K562 (cell line): ENCODE measurements around the gene ZNF581. TPM values are rescaled to one million over a fixed set of nuclear protein-coding genes. Genes with fewer than 3 reads are reported as not detected.
A peak's percentile ranks its signal among the peaks of the same experiment; 100 is the strongest.

Experiments
- BCOR ChIP-seq: fragments of 450-650 bp; IDR thresholded peaks from 2 replicates; pipeline ENCODE4 v1.6.1; 2016
- E2F3 ChIP-seq: fragments of 250-450 bp; sonication (Bioruptor Pico); IDR thresholded peaks from 2 replicates; pipeline ENCODE4 v1.4.0; 2020; ENCODE audit warnings: mild to moderate bottlenecking
- ETV1 ChIP-seq: fragments of 450-650 bp; conservative IDR thresholded peaks from 2 replicates; pipeline ENCODE4 v1.6.1; 2016; ENCODE audit warnings: missing genetic modification characterization, control low read depth, low read depth, missing compliant biosample characterization
- FOXA3 ChIP-seq, 2 experiments: fragments of 450-650 bp in 1 of 2; sonication (generic) in 1 of 2; formaldehyde crosslinking; IDR thresholded peaks in 1 of 2; conservative IDR thresholded peaks in 1 of 2; 2 replicates each; pipeline versions ENCODE4 v1.4.0 to v1.8.0; 2020 to 2022; ENCODE audit warnings: mild to moderate bottlenecking in 2 of 2, missing genetic modification reagents in 1 of 2
- NFIC ChIP-seq: fragments of 450-650 bp; IDR thresholded peaks from 2 replicates; pipeline ENCODE4 v1.6.1; 2017; ENCODE audit warnings: mild to moderate bottlenecking, inconsistent platforms
- NR4A1 ChIP-seq, 2 experiments: fragments of 250-450 bp in 1 of 2; fragments of 450-650 bp in 1 of 2; sonication (Bioruptor Pico) in 1 of 2; IDR thresholded peaks; 2 replicates each; pipeline versions ENCODE4 v1.4.0 to v1.6.1; 2016 to 2020; ENCODE audit warnings: mild to moderate bottlenecking in 2 of 2, missing compliant biosample characterization in 1 of 2, missing genetic modification characterization in 1 of 2, moderate library complexity in 1 of 2
- ZFP36 ChIP-seq: fragments of 150-350 bp; IDR thresholded peaks from 2 replicates; pipeline ENCODE4 v1.6.1; 2018; ENCODE audit warnings: low read length, low read depth; ENCODE audit not compliant: partially characterized antibody
- ZNF224 ChIP-seq: sonication (generic); formaldehyde crosslinking; IDR thresholded peaks from 2 replicates; pipeline ENCODE4 v1.8.0; 2022; ENCODE audit warnings: mild to moderate bottlenecking, missing genetic modification reagents
- ZNF311 ChIP-seq: fragments of 250-450 bp; sonication (Bioruptor Pico); IDR thresholded peaks from 2 replicates; pipeline ENCODE4 v1.4.0; 2020; ENCODE audit warnings: mild to moderate bottlenecking, moderate library complexity
- ZNF76 ChIP-seq: fragments of 250-450 bp; sonication (Bioruptor Pico); IDR thresholded peaks from 2 replicates; pipeline ENCODE4 v1.4.0; 2020; ENCODE audit warnings: mild to moderate bottlenecking, moderate library complexity, borderline replicate concordance
- polyA plus RNA-seq, 8 experiments: library from polyadenylated mRNA; depleted of rRNA in 4 of 8; stranded (reverse) in 5 of 8; unstranded in 3 of 8; fragments of >200 nt; fragmentation: Nextera tagmentation in 2 of 8; fragmentation: Illumina TruSeq in 1 of 8; extraction: Ambion mirVana in 2 of 8; extraction: Trizol in 1 of 8; gene quantifications; 2 replicates each; pipeline versions ENCODE4 v1.2.1 to v1.2.3, GENCODE V29; 2011 to 2014; ENCODE audit warnings: inconsistent platforms in 1 of 8, missing spikeins in 1 of 8
- total RNA-seq, 7 experiments: library from RNA; depleted of rRNA in 6 of 7; stranded (reverse); fragments of >200 nt in 6 of 7; fragmentation: Illumina TruSeq in 2 of 7; extraction: Trizol in 2 of 7; gene quantifications; 2 replicates each; pipeline versions ENCODE4 v1.2.1 to v1.2.3, GENCODE V29; 2011 to 2021; ENCODE audit warnings: low replicate concordance in 1 of 7
- TF ChIP-seq, protein P1 (sequence below): fragments of 250-450 bp; sonication (Bioruptor Pico); IDR thresholded peaks from 2 replicates; pipeline ENCODE4 v1.4.0; 2020
- TF ChIP-seq, protein P2 (sequence below), 2 experiments: fragments of 450-650 bp; formaldehyde crosslinking in 1 of 2; IDR thresholded peaks; 2 replicates each; pipeline versions ENCODE4 v1.4.0 to v1.6.1; 2014 to 2020; ENCODE audit warnings: mild to moderate bottlenecking in 2 of 2, borderline replicate concordance in 1 of 2, low read depth in 1 of 2

ZNF581 gene
- total and polyA plus RNA-seq, 9 of the 15 experiments (the other 6 are each of a cell fraction or from before 2014, with no cell fraction given), result 2.4 to 39.4 (median 15.4) TPM

DNA sequence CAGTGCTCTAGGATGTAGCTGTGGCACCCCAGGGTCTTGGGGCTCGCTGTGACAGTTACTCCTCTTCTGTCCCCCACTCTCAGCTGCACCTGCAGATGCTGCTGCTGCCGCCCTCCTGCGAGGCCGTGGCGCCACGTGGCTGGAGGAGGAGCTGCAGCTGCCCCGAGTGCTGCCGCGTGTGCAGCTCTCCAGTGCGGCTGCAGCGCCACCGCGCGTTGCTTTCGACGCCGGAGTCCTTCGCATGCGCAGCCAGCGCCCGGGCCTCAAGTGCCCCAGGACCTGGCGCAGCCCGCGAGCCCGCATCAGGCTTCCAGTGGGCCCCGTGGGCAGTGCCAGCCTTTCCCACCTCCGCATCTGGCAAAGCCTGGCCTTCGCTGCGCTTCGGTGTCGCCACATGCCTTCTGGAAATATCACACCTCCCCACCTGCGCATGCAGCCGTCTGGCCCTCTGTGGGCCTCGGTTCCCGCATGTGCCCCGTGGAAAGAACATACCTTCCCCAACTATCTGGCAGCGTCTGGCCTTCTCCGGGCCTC, 3.3 kb upstream of the ZNF581 start (continued):
- TF ChIP-seq, protein P1, sequence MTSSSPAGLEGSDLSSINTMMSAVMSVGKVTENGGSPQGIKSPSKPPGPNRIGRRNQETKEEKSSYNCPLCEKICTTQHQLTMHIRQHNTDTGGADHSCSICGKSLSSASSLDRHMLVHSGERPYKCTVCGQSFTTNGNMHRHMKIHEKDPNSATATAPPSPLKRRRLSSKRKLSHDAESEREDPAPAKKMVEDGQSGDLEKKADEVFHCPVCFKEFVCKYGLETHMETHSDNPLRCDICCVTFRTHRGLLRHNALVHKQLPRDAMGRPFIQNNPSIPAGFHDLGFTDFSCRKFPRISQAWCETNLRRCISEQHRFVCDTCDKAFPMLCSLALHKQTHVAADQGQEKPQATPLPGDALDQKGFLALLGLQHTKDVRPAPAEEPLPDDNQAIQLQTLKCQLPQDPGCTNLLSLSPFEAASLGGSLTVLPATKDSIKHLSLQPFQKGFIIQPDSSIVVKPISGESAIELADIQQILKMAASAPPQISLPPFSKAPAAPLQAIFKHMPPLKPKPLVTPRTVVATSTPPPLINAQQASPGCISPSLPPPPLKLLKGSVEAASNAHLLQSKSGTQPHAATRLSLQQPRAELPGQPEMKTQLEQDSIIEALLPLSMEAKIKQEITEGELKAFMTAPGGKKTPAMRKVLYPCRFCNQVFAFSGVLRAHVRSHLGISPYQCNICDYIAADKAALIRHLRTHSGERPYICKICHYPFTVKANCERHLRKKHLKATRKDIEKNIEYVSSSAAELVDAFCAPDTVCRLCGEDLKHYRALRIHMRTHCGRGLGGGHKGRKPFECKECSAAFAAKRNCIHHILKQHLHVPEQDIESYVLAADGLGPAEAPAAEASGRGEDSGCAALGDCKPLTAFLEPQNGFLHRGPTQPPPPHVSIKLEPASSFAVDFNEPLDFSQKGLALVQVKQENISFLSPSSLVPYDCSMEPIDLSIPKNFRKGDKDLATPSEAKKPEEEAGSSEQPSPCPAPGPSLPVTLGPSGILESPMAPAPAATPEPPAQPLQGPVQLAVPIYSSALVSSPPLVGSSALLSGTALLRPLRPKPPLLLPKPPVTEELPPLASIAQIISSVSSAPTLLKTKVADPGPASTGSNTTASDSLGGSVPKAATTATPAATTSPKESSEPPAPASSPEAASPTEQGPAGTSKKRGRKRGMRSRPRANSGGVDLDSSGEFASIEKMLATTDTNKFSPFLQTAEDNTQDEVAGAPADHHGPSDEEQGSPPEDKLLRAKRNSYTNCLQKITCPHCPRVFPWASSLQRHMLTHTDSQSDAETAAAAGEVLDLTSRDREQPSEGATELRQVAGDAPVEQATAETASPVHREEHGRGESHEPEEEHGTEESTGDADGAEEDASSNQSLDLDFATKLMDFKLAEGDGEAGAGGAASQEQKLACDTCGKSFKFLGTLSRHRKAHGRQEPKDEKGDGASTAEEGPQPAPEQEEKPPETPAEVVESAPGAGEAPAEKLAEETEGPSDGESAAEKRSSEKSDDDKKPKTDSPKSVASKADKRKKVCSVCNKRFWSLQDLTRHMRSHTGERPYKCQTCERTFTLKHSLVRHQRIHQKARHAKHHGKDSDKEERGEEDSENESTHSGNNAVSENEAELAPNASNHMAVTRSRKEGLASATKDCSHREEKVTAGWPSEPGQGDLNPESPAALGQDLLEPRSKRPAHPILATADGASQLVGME (CRISPR knock-in tag), result 0 out of 2 replicates have a peak, but pooled peaks have one; percentile 42
- peak; percentile 98 for TF ChIP-seq ZNF224 (CRISPR knock-in tag)
- TF ChIP-seq NR4A1 (CRISPR knock-in tag; IDR thresholded peaks at IDR 0.05), result no peak
- peak; percentile 79; the same call in 1 of the 2 replicates for TF ChIP-seq NR4A1 (tag; IDR thresholded peaks at IDR 0.05)
- peak in 1 of 2 experiments; percentile 94; a peak in 2 of 4 replicates for TF ChIP-seq FOXA3 (CRISPR knock-in tag; conservative IDR thresholded peaks at IDR 0.05 in 1 of 2, IDR thresholded peaks at IDR 0.05 in 1 of 2)
- no peak for TF ChIP-seq NFIC
- TF ChIP-seq ZFP36, result no peak
- peak; percentile 79; the same call in 1 of the 2 replicates for TF ChIP-seq ZNF311
- TF ChIP-seq ZNF76 (CRISPR knock-in tag), result peak; percentile 91; the same call in 1 of the 2 replicates
- TF ChIP-seq BCOR, result no peak
- TF ChIP-seq ETV1 (tag), result no peak
- TF ChIP-seq, protein P2, sequence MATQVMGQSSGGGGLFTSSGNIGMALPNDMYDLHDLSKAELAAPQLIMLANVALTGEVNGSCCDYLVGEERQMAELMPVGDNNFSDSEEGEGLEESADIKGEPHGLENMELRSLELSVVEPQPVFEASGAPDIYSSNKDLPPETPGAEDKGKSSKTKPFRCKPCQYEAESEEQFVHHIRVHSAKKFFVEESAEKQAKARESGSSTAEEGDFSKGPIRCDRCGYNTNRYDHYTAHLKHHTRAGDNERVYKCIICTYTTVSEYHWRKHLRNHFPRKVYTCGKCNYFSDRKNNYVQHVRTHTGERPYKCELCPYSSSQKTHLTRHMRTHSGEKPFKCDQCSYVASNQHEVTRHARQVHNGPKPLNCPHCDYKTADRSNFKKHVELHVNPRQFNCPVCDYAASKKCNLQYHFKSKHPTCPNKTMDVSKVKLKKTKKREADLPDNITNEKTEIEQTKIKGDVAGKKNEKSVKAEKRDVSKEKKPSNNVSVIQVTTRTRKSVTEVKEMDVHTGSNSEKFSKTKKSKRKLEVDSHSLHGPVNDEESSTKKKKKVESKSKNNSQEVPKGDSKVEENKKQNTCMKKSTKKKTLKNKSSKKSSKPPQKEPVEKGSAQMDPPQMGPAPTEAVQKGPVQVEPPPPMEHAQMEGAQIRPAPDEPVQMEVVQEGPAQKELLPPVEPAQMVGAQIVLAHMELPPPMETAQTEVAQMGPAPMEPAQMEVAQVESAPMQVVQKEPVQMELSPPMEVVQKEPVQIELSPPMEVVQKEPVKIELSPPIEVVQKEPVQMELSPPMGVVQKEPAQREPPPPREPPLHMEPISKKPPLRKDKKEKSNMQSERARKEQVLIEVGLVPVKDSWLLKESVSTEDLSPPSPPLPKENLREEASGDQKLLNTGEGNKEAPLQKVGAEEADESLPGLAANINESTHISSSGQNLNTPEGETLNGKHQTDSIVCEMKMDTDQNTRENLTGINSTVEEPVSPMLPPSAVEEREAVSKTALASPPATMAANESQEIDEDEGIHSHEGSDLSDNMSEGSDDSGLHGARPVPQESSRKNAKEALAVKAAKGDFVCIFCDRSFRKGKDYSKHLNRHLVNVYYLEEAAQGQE (IDR thresholded peaks at IDR 0.05; ENCODE audit: borderline replicate concordance), result peak; percentile 17; the same call in 1 of the 2 replicates
- TF ChIP-seq, protein P2 (CRISPR knock-in tag; IDR thresholded peaks at IDR 0.05; ENCODE audit: low read depth), result peak; percentile 79; the same call in 1 of the 2 replicates
- TF ChIP-seq E2F3 (CRISPR knock-in tag), result no peak
